Heart right ventricle (tissue), 16 donors: ENCODE measurements around the gene DDX51. TPM values are rescaled to one million over a fixed set of nuclear protein-coding genes. Genes with fewer than 3 reads are reported as not detected.

Experiments
- ATAC-seq, 8 donors: fragments of 200-7000 bp; cut with Tn5 transposase; one replicate each; pipeline ENCODE4 v1.9.1; 2020; ENCODE audit warnings: mild to moderate bottlenecking in 8 of 8, moderate library complexity in 8 of 8, moderate number of reproducible peaks in 1 of 8
- DNase-seq, 2 donors: peaks; one replicate each; pipeline ENCODE4 v3.0.0-alpha.2; 2020
- H3K27ac ChIP-seq, 10 donors: fragments of 200-600 bp; sonication (generic) in 2 of 10; one replicate each; pipeline versions ENCODE4 v1.5.0 to v1.8.0; 2020 to 2022; ENCODE audit warnings: mild to moderate bottlenecking in 3 of 10
- H3K27me3 ChIP-seq, 7 donors: fragments of 200-600 bp; one replicate each; pipeline ENCODE4 v1.8.0; 2021 to 2022; ENCODE audit warnings: mild to moderate bottlenecking in 2 of 7
- H3K36me3 ChIP-seq, 9 donors: fragments of 200-600 bp; sonication (generic) in 1 of 9; one replicate each; pipeline versions ENCODE4 v1.5.0 to v1.8.0; 2020 to 2022; ENCODE audit warnings: mild to moderate bottlenecking in 2 of 9
- H3K4me1 ChIP-seq, 9 donors: fragments of 200-600 bp; sonication (generic) in 1 of 9; one replicate each; pipeline versions ENCODE4 v1.5.0 to v1.8.0; 2020 to 2022; ENCODE audit warnings: mild to moderate bottlenecking in 4 of 9
- H3K4me3 ChIP-seq, 10 donors: fragments of 200-600 bp; sonication (generic) in 2 of 10; one replicate each; pipeline versions ENCODE4 v1.5.0 to v1.8.0; 2020 to 2022; ENCODE audit warnings: mild to moderate bottlenecking in 7 of 10, moderate library complexity in 2 of 10
- H3K9me3 ChIP-seq, 11 donors: fragments of 200-600 bp in 10 of 11; sonication (generic) in 2 of 11; one replicate each; pipeline versions ENCODE4 v1.5.0 to v1.8.0; 2013 to 2022; ENCODE audit warnings: mild to moderate bottlenecking in 2 of 11, control low read depth in 1 of 11, moderate library complexity in 1 of 11
- WGBS, 2 donors: extraction: QIAGEN DNeasy Blood & Tissue Kit; methylation state at CpG; one replicate each; pipeline ENCODE4 v1.1.7; 2013; ENCODE audit warnings: inconsistent platforms in 1 of 2; 5-methylcytosine and 5-hydroxymethylcytosine counted together
- intact Hi-C, 10 donors: fragments of 100-400 bp; cut with DNase I; formaldehyde crosslinking; loops; one replicate each; pipeline versions ENCODE4 v1.11.1 to v1.14.2; 2022
- polyA plus RNA-seq, 2 donors: library from polyadenylated mRNA; stranded (reverse); fragments of 200-250 nt; gene quantifications; one replicate each; pipeline ENCODE4 v1.2.3, GENCODE V29; 2013
- total RNA-seq, 10 donors: library from RNA; stranded (reverse); fragmentation: NEBNext Ultra II Directional in 3 of 10; extraction: Animal tissue kit (Norgen Biotek cat#: 25700) in 3 of 10; gene quantifications; one replicate each; pipeline versions ENCODE4 v1.2.1 to v1.2.4, GENCODE V29; 2021 to 2023
- TF ChIP-seq, protein P1 (sequence below), 9 donors: fragments of 200-600 bp; sonication (generic) in 2 of 9; IDR thresholded peaks; one replicate each; pipeline versions ENCODE4 v1.5.0 to v1.8.0; 2021 to 2022; ENCODE audit warnings: antibody characterized with exemption in 9 of 9, mild to moderate bottlenecking in 5 of 9, moderate library complexity in 1 of 9
- donor health status: Arrhythmogenic right ventricular cardiomyopathy.
- donor health status: ischemic (EF 13 %, LVEDD 7.1; RV severe dilation, severe dysfunction).
- donor health status: healthy with polysubstance abuse.
- donor health status: DM: no; HTN: yes; CAD: no.
- donor health status: DM: no; HTN: no; CAD: no.
- donor health status: ischemic (EF 25% LVEDD 6.9; RV normal size, moderate dysfunction).
- donor health status: ischemic (EF 25% LVEDD 5.7; RV mildly dilated, moderate dysfunction).
- donor health status: healthy.
- donor health status: DM: yes; HTN: yes; CAD: no.
- donor health status: Ischemic cardiomyopathy.
- donor health status: ischemic (EF 35%, LVEDD 5.7; RV mildly dilated, moderate dysfunction).
- donor health status: nonischemic (EF 11% LVEDD 7.7; RV severe dilation, severe dysfunction).
- donor health status: DM: yes; HTN: yes; CAD: no.
- donor health status: PGD.
- donor health status: ischemic (EF 29% LVEDD 5.4; RV normal size, mild dysfunction).
- donor health status: nonischemic (EF 23%, LVEDD 6.1; RV moderate dilation, normal function).

Gene DDX51
- total and polyA plus RNA-seq, 12 donors = 7.2 to 19.9 (median 8.8) TPM

DNA sequence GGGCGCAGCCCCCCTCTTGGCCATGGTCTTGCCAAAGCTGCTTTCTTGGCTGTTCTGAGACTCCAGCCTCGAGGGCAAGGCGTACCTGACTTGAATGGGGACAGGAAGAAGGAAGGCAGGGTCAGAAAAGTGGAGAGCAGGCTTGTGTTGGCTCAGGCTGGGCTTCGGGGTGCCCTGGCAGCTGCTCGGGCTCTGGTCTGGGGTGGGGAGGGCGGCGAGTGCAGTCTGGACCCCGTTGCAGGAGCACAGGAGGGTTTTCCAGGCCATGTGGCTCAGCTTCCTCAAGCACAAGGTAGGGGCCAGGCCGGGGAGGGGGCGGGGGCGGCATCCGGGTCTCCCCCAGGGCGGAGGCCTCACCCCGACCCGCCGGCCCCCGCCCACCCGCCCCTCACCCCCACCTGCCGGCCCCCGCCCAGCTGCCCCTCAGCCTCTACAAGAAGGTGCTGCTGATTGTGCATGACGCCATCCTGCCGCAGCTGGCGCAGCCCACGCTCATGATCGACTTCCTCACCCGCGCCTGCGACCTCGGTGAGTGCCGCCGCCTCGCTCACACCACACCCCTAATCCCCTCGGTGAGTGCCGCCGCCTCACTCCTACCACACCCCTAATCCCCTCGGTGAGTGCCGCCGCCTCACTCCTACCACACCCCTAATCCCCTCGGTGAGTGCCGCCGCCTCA is 4.4 kb upstream of the DDX51 start:
- Histone ChIP-seq H3K4me3 (no peak overlapping the region), H3K27ac (no peak overlapping the region), H3K27me3 (no peaks in the 10 kb centered on the region), H3K4me1 (peaks cover 5 to 14% (median 10%) of the 10 kb centered on the region in 9 donors), H3K9me3 (no peaks in the 10 kb centered on the region), H3K36me3 (peaks cover 0 to 49% (median 0%) of the 10 kb centered on the region in 9 donors)
- intact Hi-C loops = no loop called here
- DNase-seq = no peak
- no peak for ATAC-seq
- TF ChIP-seq, protein P1, sequence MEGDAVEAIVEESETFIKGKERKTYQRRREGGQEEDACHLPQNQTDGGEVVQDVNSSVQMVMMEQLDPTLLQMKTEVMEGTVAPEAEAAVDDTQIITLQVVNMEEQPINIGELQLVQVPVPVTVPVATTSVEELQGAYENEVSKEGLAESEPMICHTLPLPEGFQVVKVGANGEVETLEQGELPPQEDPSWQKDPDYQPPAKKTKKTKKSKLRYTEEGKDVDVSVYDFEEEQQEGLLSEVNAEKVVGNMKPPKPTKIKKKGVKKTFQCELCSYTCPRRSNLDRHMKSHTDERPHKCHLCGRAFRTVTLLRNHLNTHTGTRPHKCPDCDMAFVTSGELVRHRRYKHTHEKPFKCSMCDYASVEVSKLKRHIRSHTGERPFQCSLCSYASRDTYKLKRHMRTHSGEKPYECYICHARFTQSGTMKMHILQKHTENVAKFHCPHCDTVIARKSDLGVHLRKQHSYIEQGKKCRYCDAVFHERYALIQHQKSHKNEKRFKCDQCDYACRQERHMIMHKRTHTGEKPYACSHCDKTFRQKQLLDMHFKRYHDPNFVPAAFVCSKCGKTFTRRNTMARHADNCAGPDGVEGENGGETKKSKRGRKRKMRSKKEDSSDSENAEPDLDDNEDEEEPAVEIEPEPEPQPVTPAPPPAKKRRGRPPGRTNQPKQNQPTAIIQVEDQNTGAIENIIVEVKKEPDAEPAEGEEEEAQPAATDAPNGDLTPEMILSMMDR (IDR thresholded peaks at IDR 0.05) = no peak
- 92% methylated on average over 25 to 34 of the region's 41 CpGs for WGBS, 2 donors

DNA sequence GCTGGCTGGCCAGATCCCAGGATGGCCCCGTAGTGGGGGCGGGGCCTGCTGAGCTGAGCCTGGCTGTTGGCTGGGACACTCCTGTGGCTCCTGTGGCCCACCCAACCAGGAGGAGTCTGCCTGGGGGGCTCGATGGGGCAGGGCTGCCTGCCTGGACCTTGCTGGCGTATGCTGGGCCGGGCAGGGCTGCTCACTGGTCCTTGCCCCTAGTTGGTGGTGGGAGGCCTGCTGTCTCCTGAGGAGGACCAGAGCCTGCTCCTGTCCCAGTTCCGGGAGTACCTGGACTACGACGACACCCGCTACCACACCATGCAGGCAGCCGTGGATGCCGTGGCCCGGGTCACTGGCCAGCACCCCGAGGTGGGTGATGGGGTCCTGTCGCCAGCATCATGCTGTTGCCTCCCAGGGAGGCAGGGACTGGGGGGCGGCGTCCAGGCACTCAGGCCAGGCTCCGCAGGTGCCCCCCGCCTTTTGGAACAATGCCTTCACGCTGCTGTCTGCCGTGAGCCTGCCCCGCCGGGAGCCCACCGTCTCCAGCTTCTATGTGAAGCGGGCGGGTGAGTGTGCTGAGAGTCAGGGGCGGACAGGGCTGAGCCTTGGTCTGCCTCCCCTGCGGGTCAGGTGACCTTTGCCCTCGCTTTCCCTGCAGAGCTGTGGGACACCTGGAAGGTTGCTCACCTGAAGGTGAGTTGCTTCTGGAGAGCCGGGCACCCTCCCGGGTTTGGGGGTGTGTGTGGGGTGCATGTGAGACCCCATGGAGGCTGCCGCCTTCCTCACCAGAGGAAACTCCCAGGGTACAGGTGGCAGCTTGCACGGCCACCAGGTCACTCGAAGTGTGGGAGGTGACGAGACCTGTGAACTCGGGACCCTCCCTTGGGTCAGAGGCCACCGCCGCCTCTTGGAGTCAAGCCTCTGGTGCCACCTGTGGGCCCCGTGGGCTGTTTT is 3.6 kb upstream of the DDX51 start:
- peaks cover 10 to 22% (median 19%) of the 10 kb centered on the region in 9 donors for H3K4me1 ChIP-seq
- intact Hi-C loops = no loop called here

DNA sequence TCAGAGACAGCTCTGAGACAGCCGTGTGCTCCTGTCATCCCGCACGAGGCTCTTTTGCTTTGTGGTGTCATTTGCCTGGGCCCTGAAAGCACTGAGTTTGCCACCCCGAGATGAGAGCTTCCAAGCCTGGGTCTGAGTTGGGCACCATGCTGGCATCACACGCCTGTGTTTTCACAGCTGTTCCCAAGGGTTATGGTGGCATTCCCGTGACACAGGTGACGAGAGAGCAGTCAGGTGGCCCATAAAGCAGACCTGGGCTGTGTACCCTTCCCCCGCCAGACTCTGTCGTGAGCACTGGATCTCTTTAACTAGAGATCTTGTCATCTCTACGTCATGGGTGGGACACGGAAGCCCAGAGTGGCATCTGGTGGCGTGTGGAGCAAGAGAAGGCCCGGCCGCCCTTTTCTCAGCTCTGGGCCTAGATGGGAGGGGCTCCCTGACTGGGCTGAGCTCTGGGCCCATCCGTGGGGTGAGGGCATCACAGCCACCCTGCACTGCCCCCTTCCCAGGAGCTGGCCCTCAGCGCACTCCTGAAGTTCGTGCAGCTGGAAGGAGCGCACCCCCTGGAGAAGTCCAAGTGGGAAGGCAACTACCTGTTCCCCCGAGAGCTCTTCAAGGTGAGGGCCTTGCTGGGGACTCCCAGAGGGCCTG is 2.8 kb upstream of the DDX51 start:
- Histone ChIP-seq H3K36me3 (peaks cover 0 to 51% (median under 1%) of the 10 kb centered on the region in 9 donors), H3K27ac (no peak overlapping the region), H3K4me3 (no peak overlapping the region), H3K9me3 (no peaks in the 10 kb centered on the region), H3K27me3 (no peaks in the 10 kb centered on the region), H3K4me1 (peaks cover 12 to 29% (median 23%) of the 10 kb centered on the region in 9 donors)
- ATAC-seq (no peak), DNase-seq (no peak)
- TF ChIP-seq, protein P1 (IDR thresholded peaks at IDR 0.05) = no peak
- 93 to 94% methylated on average over 19 of the region's 19 CpGs for WGBS, 2 donors
- intact Hi-C loops = no loop called here

More for the DNA sequence above, 3.6 kb upstream of the DDX51 start:
- peaks cover 0 to 49% (median 0%) of the 10 kb centered on the region in 9 donors for H3K36me3 ChIP-seq
- H3K9me3 ChIP-seq = no peaks in the 10 kb centered on the region
- TF ChIP-seq, protein P1 (IDR thresholded peaks at IDR 0.05) = no peak
- DNase-seq (no peak), ATAC-seq (no peak)
- WGBS, 2 donors = 93 to 94% methylated on average over 38 of the region's 38 CpGs
- no peak overlapping the region for H3K27ac ChIP-seq
- no peaks in the 10 kb centered on the region for H3K27me3 ChIP-seq
- no peak overlapping the region for H3K4me3 ChIP-seq

DNA sequence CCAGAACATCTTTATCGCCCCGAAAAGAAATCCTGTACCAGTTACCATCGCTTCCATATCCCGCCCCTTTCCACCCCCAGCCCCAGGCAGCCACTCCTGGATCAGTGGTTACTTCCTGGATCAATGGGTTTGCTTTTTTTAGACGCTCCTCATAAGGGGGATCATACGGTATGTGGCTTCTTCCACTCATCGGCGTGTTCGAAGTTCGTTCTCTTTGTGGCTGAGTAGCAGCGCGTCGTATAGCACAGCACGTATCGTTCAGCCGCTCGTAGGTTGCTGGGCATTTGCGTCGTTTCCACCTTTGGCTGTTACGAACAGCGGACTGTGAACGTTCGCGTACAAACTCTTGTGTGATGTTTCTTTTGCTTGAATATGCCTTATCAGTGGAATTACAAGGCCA is 2.0 kb upstream of the DDX51 start:
- no peak overlapping the region for H3K27ac ChIP-seq
- no peak overlapping the region for H3K4me3 ChIP-seq
- H3K36me3 ChIP-seq = peaks cover 0 to 51% (median 8%) of the 10 kb centered on the region in 9 donors
- no peak for ATAC-seq
- no peaks in the 10 kb centered on the region for H3K27me3 ChIP-seq
- H3K4me1 ChIP-seq = peaks cover 12 to 30% (median 23%) of the 10 kb centered on the region in 9 donors
- H3K9me3 ChIP-seq = no peaks in the 10 kb centered on the region
- intact Hi-C loops = no loop called here
- WGBS, 2 donors = 95 to 96% methylated on average over 24 of the region's 24 CpGs
- DNase-seq = no peak
- TF ChIP-seq, protein P1 (IDR thresholded peaks at IDR 0.05) = no peak
